ENCODE data around the gene PLSCR3.

PLSCR3 gene

GRCh38 chr17:7392696-7393612, 1.4 kb downstream of the PLSCR3 start:
- Histone ChIP-seq H3K9me3 (ENCODE audit: low read length) (no peaks in the 10 kb centered on the region), H3K4me1 (ENCODE audit: insufficient read depth, low read length) (peaks cover 11% of the 10 kb centered on the region), H3K27me3 (ENCODE audit: insufficient read depth, low read length) (no peaks in the 10 kb centered on the region), H3K4me3 (ENCODE audit: low read length) (peak overlapping the region; percentile 62), H3K36me3 (ENCODE audit: insufficient read depth, low read length) (peaks cover 36% of the 10 kb centered on the region), H2AFZ (ENCODE audit: low read depth, low read length) (no peak overlapping the region)

- Histone ChIP-seq H2AFZ (ENCODE audit: low read depth, low read length) (no peak overlapping the region), H3K9me3 (ENCODE audit: low read length) (no peaks in the 10 kb centered on the region), H3K36me3 (ENCODE audit: insufficient read depth, low read length) (peaks cover 36% of the 10 kb centered on the region), H3K4me1 (ENCODE audit: insufficient read depth, low read length) (peaks cover 11% of the 10 kb centered on the region), H3K4me3 (ENCODE audit: low read length) (no peak overlapping the region), H3K27me3 (ENCODE audit: insufficient read depth, low read length) (no peaks in the 10 kb centered on the region)
These were observed 3.0 kb downstream of the PLSCR3 start for GRCh38 chr17:7391307-7391706.

GRCh38 chr17:7389924-7390910, 4.1 kb downstream of the PLSCR3 start:
- Histone ChIP-seq H3K9me3 (ENCODE audit: low read length) (no peaks in the 10 kb centered on the region), H3K4me1 (ENCODE audit: insufficient read depth, low read length) (peaks cover 11% of the 10 kb centered on the region), H3K36me3 (ENCODE audit: insufficient read depth, low read length) (peaks cover 36% of the 10 kb centered on the region), H3K27me3 (ENCODE audit: insufficient read depth, low read length) (no peaks in the 10 kb centered on the region), H2AFZ (ENCODE audit: low read depth, low read length) (no peak overlapping the region), H3K4me3 (ENCODE audit: low read length) (no peak overlapping the region)

DNA sequence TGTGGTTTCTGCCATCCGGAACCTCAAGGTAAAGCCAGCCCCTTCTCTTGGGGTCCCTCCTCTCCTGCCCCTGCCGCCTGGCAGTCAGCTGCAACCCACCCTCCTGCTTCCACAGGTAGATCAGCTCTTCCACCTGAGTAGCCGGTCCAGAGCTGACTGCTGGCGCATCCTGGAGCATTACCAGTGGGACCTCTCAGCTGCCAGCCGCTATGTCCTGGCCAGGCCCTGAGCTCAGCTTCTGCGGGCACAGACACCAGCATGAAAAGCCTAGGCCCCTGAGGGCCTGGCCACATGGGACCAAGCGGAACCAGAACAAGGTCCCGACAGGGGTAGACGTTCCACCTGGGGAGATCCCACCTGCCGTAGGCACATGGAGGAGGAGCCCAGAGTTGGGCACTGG, 5.5 kb downstream of the PLSCR3 start:
- no peak overlapping the region for H2AFZ ChIP-seq (ENCODE audit: low read depth, low read length)
- H3K4me3 ChIP-seq (ENCODE audit: low read length) = no peak overlapping the region
- peaks cover 36% of the 10 kb centered on the region for H3K36me3 ChIP-seq (ENCODE audit: insufficient read depth, low read length)
- H3K9me3 ChIP-seq (ENCODE audit: low read length) = no peaks in the 10 kb centered on the region
- peaks cover 2% of the 10 kb centered on the region for H3K4me1 ChIP-seq (ENCODE audit: insufficient read depth, low read length)
- peaks cover 5% of the 10 kb centered on the region for H3K27me3 ChIP-seq (ENCODE audit: insufficient read depth, low read length)

GRCh38 chr17:7384489-7385081, 9.7 kb downstream of the PLSCR3 start:
- H3K27me3 ChIP-seq (ENCODE audit: insufficient read depth, low read length) = peaks cover 45% of the 10 kb centered on the region
- H3K36me3 ChIP-seq (ENCODE audit: insufficient read depth, low read length) = peaks cover 11% of the 10 kb centered on the region
- no peak overlapping the region for H3K4me3 ChIP-seq (ENCODE audit: low read length)
- H3K4me1 ChIP-seq (ENCODE audit: insufficient read depth, low read length) = no peaks in the 10 kb centered on the region
- no peak overlapping the region for H2AFZ ChIP-seq (ENCODE audit: low read depth, low read length)
- peaks cover 15% of the 10 kb centered on the region for H3K9me3 ChIP-seq (ENCODE audit: low read length)

- H3K4me1 ChIP-seq (ENCODE audit: insufficient read depth, low read length) = no peaks in the 10 kb centered on the region
- peaks cover 6% of the 10 kb centered on the region for H3K36me3 ChIP-seq (ENCODE audit: insufficient read depth, low read length)
- H3K4me3 ChIP-seq (ENCODE audit: low read length) = no peak overlapping the region
- peaks cover 21% of the 10 kb centered on the region for H3K9me3 ChIP-seq (ENCODE audit: low read length)
- peaks cover 50% of the 10 kb centered on the region for H3K27me3 ChIP-seq (ENCODE audit: insufficient read depth, low read length)
- no peak overlapping the region for H2AFZ ChIP-seq (ENCODE audit: low read depth, low read length)
These were observed 10.4 kb downstream of the PLSCR3 start for GRCh38 chr17:7383742-7384488.

DNA sequence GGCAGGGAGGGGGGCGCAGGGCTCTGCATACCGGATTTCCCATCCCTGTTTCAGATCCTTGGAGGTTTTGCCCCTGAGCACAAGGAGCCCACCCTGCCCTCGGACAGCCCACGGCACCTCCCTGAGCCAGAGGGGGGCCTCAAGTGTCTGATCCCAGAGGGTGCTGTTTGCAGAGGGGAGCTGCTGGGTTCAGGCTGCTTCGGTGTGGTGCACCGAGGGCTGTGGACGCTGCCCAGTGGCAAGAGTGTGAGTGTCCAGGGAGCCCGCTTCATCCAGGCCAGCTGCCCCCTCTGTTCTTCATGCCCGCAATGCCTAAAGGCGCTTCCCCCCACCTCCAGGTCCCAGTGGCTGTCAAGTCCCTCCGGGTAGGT, 11.0 kb downstream of the PLSCR3 start:
- no peak overlapping the region for H3K4me3 ChIP-seq (ENCODE audit: low read length)
- H3K4me1 ChIP-seq (ENCODE audit: insufficient read depth, low read length) = no peaks in the 10 kb centered on the region
- peaks cover 21% of the 10 kb centered on the region for H3K9me3 ChIP-seq (ENCODE audit: low read length)
- H3K27me3 ChIP-seq (ENCODE audit: insufficient read depth, low read length) = peaks cover 50% of the 10 kb centered on the region
- no peak overlapping the region for H2AFZ ChIP-seq (ENCODE audit: low read depth, low read length)
- H3K36me3 ChIP-seq (ENCODE audit: insufficient read depth, low read length) = peaks cover 1% of the 10 kb centered on the region

- Histone ChIP-seq H3K27me3 (ENCODE audit: insufficient read depth, low read length) (peaks cover 50% of the 10 kb centered on the region), H2AFZ (ENCODE audit: low read depth, low read length) (no peak overlapping the region), H3K4me3 (ENCODE audit: low read length) (no peak overlapping the region), H3K36me3 (ENCODE audit: insufficient read depth, low read length) (no peaks in the 10 kb centered on the region), H3K9me3 (ENCODE audit: low read length) (peaks cover 21% of the 10 kb centered on the region), H3K4me1 (ENCODE audit: insufficient read depth, low read length) (no peaks in the 10 kb centered on the region)
These were observed 11.4 kb downstream of the PLSCR3 start for GRCh38 chr17:7382901-7383300.

GRCh38 chr17:7380855-7381683, 13.3 kb downstream of the PLSCR3 start, which contains the start of gene TNK1:
TNK1 (plus strand) TSS chr17:7381089; CDS start chr17:7382927, 1,838 bp downstream.
- H3K9me3 ChIP-seq (ENCODE audit: low read length) = peaks cover 21% of the 10 kb centered on the region
- no peaks in the 10 kb centered on the region for H3K36me3 ChIP-seq (ENCODE audit: insufficient read depth, low read length)
- H3K4me1 ChIP-seq (ENCODE audit: insufficient read depth, low read length) = no peaks in the 10 kb centered on the region
- no peak within 1 kb of the TSS for H2AFZ ChIP-seq (ENCODE audit: low read depth, low read length)
- peaks cover 50% of the 10 kb centered on the region for H3K27me3 ChIP-seq (ENCODE audit: insufficient read depth, low read length)
- no peak within 1 kb of the TSS for H3K4me3 ChIP-seq (ENCODE audit: low read length)

DNA sequence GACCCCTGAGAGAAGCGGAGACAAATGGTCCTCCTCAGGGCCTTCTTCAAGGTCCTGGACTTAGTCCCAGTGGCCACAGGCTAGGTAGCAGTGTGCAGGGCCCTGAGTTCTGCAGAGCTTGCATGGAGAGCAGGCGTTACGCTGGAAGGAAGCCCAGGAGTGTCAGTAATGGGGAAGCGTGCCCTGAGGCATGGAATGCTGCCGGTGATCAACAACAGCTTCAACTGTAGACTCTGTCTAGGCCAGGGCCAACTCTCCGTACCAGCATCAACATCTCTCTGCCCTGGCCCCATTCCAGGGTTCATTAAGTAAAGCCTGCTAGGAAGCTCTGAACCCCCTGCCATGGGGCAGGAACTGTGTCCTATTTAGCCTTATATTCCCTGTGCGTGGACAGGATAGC, 14.0 kb downstream of the PLSCR3 start:
- Histone ChIP-seq H3K4me3 (ENCODE audit: low read length) (no peak overlapping the region), H3K27me3 (ENCODE audit: insufficient read depth, low read length) (peaks cover 50% of the 10 kb centered on the region)

DNA sequence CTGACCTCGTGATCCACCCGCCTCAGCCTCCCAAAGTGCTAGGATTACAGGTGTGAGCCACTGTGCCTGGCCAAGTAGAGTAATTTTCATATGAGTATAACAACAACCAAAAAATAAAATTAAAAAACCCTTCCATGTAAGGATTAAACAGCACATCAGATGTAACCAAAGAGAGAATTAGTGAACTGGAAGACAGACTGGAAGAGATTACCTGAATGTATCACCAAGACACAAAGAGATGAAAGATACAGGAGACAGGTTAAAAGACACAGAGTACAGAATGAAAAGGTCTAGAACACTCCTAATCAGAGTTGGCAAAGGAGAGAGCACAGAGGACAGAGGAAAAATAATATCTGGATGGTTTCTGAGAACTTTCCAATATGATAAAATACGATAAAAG, 15.2 kb downstream of the PLSCR3 start:
- no peak overlapping the region for H3K4me3 ChIP-seq (ENCODE audit: low read length)
- H2AFZ ChIP-seq (ENCODE audit: low read depth, low read length) = no peak overlapping the region
- peaks cover 21% of the 10 kb centered on the region for H3K9me3 ChIP-seq (ENCODE audit: low read length)
- H3K27me3 ChIP-seq (ENCODE audit: insufficient read depth, low read length) = peaks cover 46% of the 10 kb centered on the region
- H3K4me1 ChIP-seq (ENCODE audit: insufficient read depth, low read length) = no peaks in the 10 kb centered on the region
- no peaks in the 10 kb centered on the region for H3K36me3 ChIP-seq (ENCODE audit: insufficient read depth, low read length)

More for the DNA sequence above, 14.0 kb downstream of the PLSCR3 start:
- H2AFZ ChIP-seq (ENCODE audit: low read depth, low read length) = no peak overlapping the region
- H3K4me1 ChIP-seq (ENCODE audit: insufficient read depth, low read length) = no peaks in the 10 kb centered on the region
- H3K9me3 ChIP-seq (ENCODE audit: low read length) = peaks cover 21% of the 10 kb centered on the region
- no peaks in the 10 kb centered on the region for H3K36me3 ChIP-seq (ENCODE audit: insufficient read depth, low read length)
